ENCODE data around the gene TBX4. TPM values are rescaled to one million over a fixed set of nuclear protein-coding genes. Genes with fewer than 3 reads are reported as not detected.
"Not testable (repeated sequence)": the region's sequence is repeated elsewhere in the genome, so short reads cannot be mapped to it uniquely, and the experiment has no call there.

Gene TBX4
- total RNA-seq, 1 experiment from 2014 or later: 1.0 TPM

- no peak for DNase-seq (ENCODE audit: low spot score)
Measured at GRCh38 chr17:61498042-61498994, 46.1 kb downstream of the TBX4 start.

GRCh38 chr17:61499632-61500031 is 47.4 kb downstream of the TBX4 start:
- DNase-seq (ENCODE audit: low spot score): no peak

GRCh38 chr17:61500287-61500686 is 48.1 kb downstream of the TBX4 start:
- DNase-seq (ENCODE audit: low spot score): no peak

GRCh38 chr17:61502292-61502691 is 50.1 kb downstream of the TBX4 start:
- DNase-seq (ENCODE audit: low spot score): no peak

GRCh38 chr17:61503961-61504360 is 51.7 kb downstream of the TBX4 start:
- DNase-seq (ENCODE audit: low spot score): no peak

- peak; percentile 85 for DNase-seq (ENCODE audit: low spot score)
Measured at GRCh38 chr17:61504697-61505096, 52.5 kb downstream of the TBX4 start.

DNA sequence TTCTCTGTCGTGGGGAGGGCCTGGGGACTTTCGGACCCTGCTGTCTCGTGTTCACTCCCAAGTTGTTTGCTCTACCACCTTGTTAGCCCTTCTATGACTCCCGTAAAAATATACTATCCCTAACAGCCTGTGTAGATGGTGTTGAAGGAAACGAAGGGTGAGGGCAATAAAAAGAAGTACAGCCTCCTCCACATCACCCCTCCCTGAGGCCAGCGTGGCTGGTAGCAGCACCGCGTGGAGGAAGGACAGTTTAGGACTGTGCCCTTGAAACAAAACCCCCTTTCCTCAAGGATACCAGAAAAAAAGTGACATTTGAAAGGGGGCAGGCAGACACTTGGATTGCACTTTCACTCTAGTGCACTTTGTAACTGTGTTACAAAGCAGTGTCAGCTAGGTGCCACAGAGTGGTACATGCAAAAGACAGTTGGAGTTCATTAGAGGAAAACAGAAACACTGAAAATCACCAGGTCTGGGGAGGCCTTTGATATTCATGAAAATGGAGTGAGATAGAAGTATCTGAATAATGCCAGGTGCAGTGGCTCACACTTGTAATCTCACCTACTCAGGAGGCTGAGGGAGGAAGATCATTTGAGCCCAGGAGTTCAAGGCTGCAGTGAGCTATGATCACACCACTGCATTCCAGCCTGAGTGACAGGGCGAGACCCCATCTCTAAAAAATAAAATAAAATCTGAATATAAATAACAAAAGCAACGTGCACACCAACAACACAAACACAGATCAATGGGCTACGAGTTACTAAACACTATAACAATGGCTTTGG is 53.8 kb downstream of the TBX4 start:
- DNase-seq (ENCODE audit: low spot score): no peak

DNA sequence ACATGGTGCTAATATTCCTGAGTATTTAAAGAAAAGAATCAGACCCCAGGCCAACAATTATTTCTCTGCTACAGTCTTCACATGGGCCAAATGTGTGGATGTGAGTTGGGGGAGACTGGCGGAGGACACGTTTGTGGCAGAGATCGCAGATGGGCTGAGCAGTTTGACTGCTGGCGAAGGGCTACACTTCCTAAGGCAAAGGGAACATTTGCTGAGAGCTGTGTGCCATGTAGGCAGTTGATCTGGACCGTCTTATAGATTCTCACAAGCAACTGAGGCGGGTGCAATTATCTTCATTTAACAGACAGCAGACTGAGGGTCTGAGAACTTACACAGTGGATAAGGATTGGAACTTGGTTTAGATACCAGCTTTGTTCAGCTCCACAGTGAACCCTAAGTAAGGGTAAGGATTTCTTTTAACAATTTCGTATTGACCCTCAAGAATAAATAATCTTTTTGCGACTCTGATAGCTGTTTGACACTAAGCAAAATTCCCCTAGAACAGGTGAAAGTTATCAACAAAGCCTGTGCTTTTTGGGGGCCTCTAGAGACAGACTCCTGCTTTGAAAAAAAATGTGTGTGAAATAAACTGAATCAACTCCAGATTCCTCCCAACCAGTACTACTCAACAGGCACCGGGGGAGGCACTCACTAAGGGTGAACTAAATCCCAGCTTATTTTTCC is 55.3 kb downstream of the TBX4 start:
- no peak for DNase-seq (ENCODE audit: low spot score)

- DNase-seq (ENCODE audit: low spot score): no peak
Measured at GRCh38 chr17:61508912-61509311, 56.7 kb downstream of the TBX4 start.

DNA sequence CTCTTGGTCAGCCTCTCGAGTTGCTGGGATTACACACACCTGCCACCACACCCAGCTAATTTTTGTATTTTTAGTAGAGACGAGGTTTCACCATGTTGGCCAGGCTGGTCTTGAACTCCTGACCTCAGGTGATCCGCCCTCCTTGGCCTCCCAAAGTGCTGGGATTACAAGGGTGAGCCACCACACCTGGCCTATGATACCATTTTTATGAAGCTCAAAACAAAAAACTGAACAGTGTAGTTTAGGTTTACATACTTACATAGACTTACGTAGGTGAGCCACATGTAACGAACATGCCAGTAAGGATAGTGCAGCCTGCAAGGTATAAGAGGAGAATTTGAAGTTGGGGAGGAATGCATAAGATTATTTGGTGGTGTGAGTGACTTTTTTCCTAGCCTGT is 57.2 kb downstream of the TBX4 start:
- DNase-seq (ENCODE audit: low spot score): not testable (repeated sequence)

DNA sequence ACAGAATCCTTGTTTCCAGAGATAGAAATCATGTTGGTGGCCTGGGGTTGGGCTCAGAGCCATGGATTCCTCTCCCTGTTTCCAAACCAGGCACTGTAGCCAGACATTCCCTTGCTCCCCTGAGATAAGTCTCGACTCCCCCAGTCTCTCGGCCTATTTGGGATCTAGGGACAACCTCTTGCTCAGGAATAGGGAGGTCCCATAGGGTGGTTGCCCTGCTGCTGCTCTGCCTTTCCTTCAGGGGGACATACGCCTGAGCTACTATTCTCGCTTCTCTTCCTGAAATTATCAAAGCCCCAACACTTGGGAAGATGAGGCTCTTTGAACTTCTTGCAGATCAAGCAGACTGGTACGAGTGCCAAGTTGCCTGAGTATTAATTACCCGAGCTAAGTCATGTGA is 58.0 kb downstream of the TBX4 start:
- no peak for DNase-seq (ENCODE audit: low spot score)

DNA sequence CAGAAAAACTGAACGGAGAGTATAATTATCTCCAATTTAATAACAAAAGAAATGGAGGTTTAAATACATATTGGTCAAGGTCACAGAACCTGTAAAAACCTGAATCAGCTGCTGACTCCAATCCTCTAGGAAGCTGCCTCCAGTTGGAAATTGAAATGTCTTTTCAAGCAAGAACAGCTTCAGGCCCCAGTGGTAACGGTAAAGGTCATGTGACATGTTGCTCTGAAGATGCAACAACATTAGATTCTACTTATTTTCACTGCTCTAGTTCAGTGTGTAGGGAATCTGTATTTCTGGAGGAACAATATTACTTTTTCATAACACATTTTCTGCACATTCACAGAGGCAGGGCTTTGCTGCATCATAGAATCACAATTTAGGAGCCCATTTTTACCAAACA is 58.8 kb downstream of the TBX4 start:
- no peak for DNase-seq (ENCODE audit: low spot score)

DNA sequence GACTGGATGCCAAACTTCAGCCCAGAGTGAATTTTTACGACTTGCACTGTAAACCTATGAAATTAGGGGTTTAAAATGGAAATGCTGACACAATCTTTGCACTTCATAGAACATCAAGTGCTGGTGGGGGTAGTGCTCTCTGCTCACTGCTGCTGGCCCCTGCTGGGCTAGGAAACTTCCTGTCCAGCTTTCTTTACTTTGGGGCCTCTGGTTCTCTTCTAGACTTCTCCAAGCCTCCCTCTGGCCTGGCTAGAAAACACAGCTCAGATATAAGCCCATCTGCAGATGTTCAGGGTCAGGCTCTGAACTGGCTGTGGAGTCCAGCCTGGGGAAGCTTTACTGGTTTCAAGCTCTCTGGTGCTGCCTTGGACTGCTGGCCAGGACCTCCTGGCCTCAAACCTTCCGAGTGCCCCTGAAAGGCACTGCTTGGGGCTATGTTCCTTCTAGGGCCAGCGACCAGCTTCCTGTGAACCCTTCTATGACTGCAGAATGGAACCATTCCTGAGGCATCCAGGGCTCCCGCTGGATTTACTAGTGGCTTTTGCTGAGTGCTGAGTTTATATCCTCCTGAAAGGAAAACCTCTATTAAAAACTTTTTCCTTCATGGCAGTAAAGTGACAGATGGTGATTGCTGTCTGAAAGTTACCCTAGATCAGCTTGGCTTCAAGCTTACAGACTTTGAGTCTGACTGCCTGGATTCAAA is 59.4 kb downstream of the TBX4 start:
- DNase-seq (ENCODE audit: low spot score): no peak

DNA sequence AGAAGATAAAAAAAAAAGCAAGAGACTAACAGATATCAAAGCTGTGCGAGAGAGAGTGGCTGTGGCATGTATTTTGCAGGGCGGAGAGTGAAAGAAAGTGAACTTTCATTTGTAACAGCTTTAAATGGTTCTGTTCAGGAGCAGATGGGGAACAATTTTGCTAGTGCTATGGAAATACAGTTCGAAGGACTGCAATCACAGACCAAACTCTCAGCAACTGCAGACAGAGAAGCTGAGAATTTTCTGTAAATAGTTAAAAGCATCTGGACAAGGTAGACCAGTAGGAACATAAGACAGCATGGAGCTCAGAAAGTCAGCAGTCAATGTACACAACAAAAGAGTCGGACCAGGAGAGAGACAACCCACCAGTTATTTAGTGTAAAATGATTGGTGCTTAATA is 62.3 kb downstream of the TBX4 start:
- no peak for DNase-seq (ENCODE audit: low spot score)

DNA sequence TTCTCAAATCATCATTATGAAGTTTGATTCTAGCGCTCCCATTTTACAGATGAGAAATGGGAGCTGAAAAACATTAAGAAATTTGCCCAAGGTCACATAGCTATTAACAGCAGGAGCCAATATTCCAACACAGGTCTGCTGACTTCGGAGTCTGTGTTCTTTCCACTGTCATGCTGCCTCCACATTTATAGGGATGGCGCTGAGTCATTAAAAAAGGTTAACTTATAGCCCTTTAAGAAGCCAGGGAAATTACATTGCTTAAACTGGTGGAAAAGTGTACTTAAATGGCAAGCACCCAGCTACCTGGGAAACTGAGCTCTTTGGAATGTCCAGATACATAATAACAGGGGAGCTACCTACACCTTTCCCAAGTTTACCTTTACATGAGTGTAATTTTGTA is 65.0 kb downstream of the TBX4 start:
- DNase-seq (ENCODE audit: low spot score): no peak

GRCh38 chr17:61517843-61518606 is 65.8 kb downstream of the TBX4 start:
- no peak for DNase-seq (ENCODE audit: low spot score)

DNA sequence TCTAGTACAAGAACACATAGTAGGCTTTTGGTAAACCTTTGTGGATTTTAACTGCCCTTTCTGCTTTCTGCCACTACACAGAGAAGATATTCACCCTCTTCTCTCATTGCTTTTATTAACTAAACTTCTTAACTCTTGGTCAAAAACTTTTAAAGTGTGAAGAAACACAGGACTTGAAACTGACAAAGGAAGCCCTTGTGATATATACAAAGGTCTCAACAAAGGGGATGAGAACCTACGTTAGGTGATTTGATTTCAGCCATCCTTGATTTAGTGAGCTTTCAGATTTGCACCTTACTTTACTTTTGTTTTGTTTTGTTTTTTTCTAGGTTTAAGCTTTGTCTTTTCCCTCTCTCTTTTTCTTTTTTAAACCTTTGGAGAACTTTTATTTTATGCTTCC is 66.9 kb downstream of the TBX4 start:
- DNase-seq (ENCODE audit: low spot score): no peak

GRCh38 chr17:61519754-61520440 is 67.7 kb downstream of the TBX4 start:
- DNase-seq (ENCODE audit: low spot score): no peak

DNA sequence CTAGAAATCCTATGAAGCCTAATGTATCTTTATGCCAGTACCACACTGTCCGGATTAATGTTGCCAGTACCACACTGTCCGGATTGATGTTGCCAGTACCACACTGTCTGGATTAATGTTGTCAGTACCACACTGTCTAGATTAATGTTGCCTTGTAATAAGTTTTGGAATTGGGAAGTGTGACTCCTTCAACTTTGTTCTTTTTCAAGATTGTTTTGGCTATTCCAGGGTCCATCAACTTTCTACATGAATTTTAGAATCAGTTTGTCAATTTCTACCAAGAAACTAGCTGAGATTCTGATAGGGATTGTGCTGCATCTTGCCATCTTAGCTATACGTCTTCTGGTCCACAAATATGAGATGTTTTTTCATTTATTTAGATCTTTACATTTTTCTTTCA is 68.7 kb downstream of the TBX4 start:
- no peak for DNase-seq (ENCODE audit: low spot score)

- DNase-seq (ENCODE audit: low spot score): no peak
Measured at GRCh38 chr17:61522088-61522487, 69.9 kb downstream of the TBX4 start.
